Activated CD4-positive, alpha-beta memory T cell treated with anti-CD3 and anti-CD28 coated beads, Interleukin-2, amount 10 ng/mL, durations not matched to agents 7 days and 5 days (primary cell): Measurements from ENCODE around the gene TSPOAP1. TPM values are rescaled to one million over a fixed set of nuclear protein-coding genes. Genes with fewer than 3 reads are reported as not detected.

Experiments
- CTCF ChIA-PET: fragments of 350-600 bp; sonication (Branson Sonifier 250); formaldehyde crosslinking; loops from one replicate; lab custom pipeline; 2021; ENCODE audit warnings: antibody characterized with exemption, inconsistent platforms; lab: Charles Lee
- POLR2A ChIA-PET: fragments of 350-600 bp; sonication (Branson Sonifier 250); formaldehyde crosslinking; loops from one replicate; lab custom pipeline; 2021; ENCODE audit warnings: antibody characterized with exemption; lab: Charles Lee
- DNase-seq: peaks from one replicate; pipeline ENCODE4 v3.0.0-alpha.2; 2020
- H3K27ac Mint-ChIP-seq: one replicate; pipeline ENCODE4 v1.8.0; 2021; ENCODE audit warnings: mild to moderate bottlenecking, mixed read lengths
- H3K27me3 Mint-ChIP-seq: one replicate; pipeline ENCODE4 v1.8.0; 2021; ENCODE audit warnings: mixed read lengths
- H3K36me3 Mint-ChIP-seq: one replicate; pipeline ENCODE4 v1.8.0; 2021; ENCODE audit warnings: low read depth, mixed read lengths
- H3K4me1 Mint-ChIP-seq: one replicate; pipeline ENCODE4 v1.8.0; 2021; ENCODE audit warnings: mixed read lengths
- H3K4me3 Mint-ChIP-seq: one replicate; pipeline ENCODE4 v1.8.0; 2021; ENCODE audit warnings: mild to moderate bottlenecking, mixed read lengths
- H3K9me3 Mint-ChIP-seq: one replicate; pipeline ENCODE4 v1.8.0; 2021; ENCODE audit warnings: mixed read lengths
- total RNA-seq, 2 experiments: library from RNA; stranded (reverse); gene quantifications; one replicate each; pipeline ENCODE4 v1.2.3, GENCODE V29; 2021

Gene TSPOAP1
- total RNA-seq, 2 experiments from 2014 or later = 60.9 to 69.4 TPM

GRCh38 chr17:58318065-58318481, 10.5 kb downstream of the TSPOAP1 start:
- Mint-ChIP-seq H3K4me1 (peaks cover 21% of the 10 kb centered on the region), H3K36me3 (peaks cover 37% of the 10 kb centered on the region), H3K9me3 (no peaks in the 10 kb centered on the region), H3K27ac (peak overlapping the region; percentile 83), H3K4me3 (no peak overlapping the region), H3K27me3 (no peaks in the 10 kb centered on the region)
- DNase-seq = no peak
- ChIA-PET POLR2A (interaction anchor here (0.8 to 22.3 kb wide), 12 partner anchors 7 to 313 kb away, joined by 3 to 1460 read pairs (median 13); partner anchors contain the start of genes RNF43, SUPT4H1 and TSPOAP1), CTCF (interaction anchor here (0.5 to 4.3 kb wide), 47 partner anchors 9 to 686 kb away, joined by 3 to 91 read pairs (median 5); partner anchors contain the start of genes HSF5, MKS1, RNF43 and SUPT4H1)

GRCh38 chr17:58317421-58318064, 11.1 kb downstream of the TSPOAP1 start:
- Mint-ChIP-seq H3K4me1 (peaks cover 21% of the 10 kb centered on the region), H3K27ac (peak overlapping the region; percentile 83), H3K9me3 (no peaks in the 10 kb centered on the region), H3K4me3 (no peak overlapping the region), H3K27me3 (no peaks in the 10 kb centered on the region), H3K36me3 (peaks cover 40% of the 10 kb centered on the region)
- ChIA-PET CTCF (interaction anchor here (0.5 to 4.3 kb wide), 49 partner anchors 9 to 687 kb away, joined by 3 to 91 read pairs (median 4); partner anchors contain the start of genes HSF5, MKS1, RNF43 and SUPT4H1), POLR2A (interaction anchor here (0.6 to 22.3 kb wide), 16 partner anchors 7 to 314 kb away, joined by 3 to 1460 read pairs (median 4); partner anchors contain the start of genes RNF43, SUPT4H1 and TSPOAP1)
- DNase-seq = peak; percentile 78

GRCh38 chr17:58316260-58316960, 12.2 kb downstream of the TSPOAP1 start:
- DNase-seq = no peak
- H3K36me3 Mint-ChIP-seq = peaks cover 34% of the 10 kb centered on the region
- H3K4me3 Mint-ChIP-seq = no peak overlapping the region
- H3K9me3 Mint-ChIP-seq = no peaks in the 10 kb centered on the region
- no peak overlapping the region for H3K27ac Mint-ChIP-seq
- ChIA-PET POLR2A (interaction anchor here (1.0 to 22.3 kb wide), 11 partner anchors 8 to 315 kb away, joined by 3 to 1460 read pairs (median 13); partner anchors contain the start of genes HSF5, RNF43, SUPT4H1 and TSPOAP1), CTCF (interaction anchor here (0.8 to 4.3 kb wide), 23 partner anchors 11 to 395 kb away, joined by 3 to 91 read pairs (median 9); partner anchors contain the start of genes HSF5, MKS1, RNF43 and SUPT4H1)
- no peaks in the 10 kb centered on the region for H3K27me3 Mint-ChIP-seq
- H3K4me1 Mint-ChIP-seq = peaks cover 21% of the 10 kb centered on the region

GRCh38 chr17:58315750-58316149, 12.8 kb downstream of the TSPOAP1 start:
- H3K27ac Mint-ChIP-seq = no peak overlapping the region
- H3K4me3 Mint-ChIP-seq = no peak overlapping the region

GRCh38 chr17:58315281-58315711, 13.3 kb downstream of the TSPOAP1 start:
- no peak for DNase-seq

More at GRCh38 chr17:58315750-58316149, 12.8 kb downstream of the TSPOAP1 start:
- no peak for DNase-seq
- Mint-ChIP-seq H3K27me3 (no peaks in the 10 kb centered on the region), H3K9me3 (no peaks in the 10 kb centered on the region), H3K4me1 (peaks cover 21% of the 10 kb centered on the region), H3K36me3 (peaks cover 31% of the 10 kb centered on the region)
- CTCF ChIA-PET = interaction anchor here (0.8 to 4.3 kb wide), 6 partner anchors 11 to 172 kb away, joined by 3 to 91 read pairs (median 10); partner anchors contain the start of genes HSF5, RNF43 and SUPT4H1
- POLR2A ChIA-PET = interaction anchor here (1.4 to 22.3 kb wide), 4 partner anchors 9 to 172 kb away, joined by 3 to 1460 read pairs (median 232); partner anchors contain the start of genes HSF5, SUPT4H1 and TSPOAP1

GRCh38 chr17:58314706-58315015, 13.9 kb downstream of the TSPOAP1 start:
- ChIA-PET POLR2A (interaction anchor here (0.7 to 22.3 kb wide), 5 partner anchors 10 to 98 kb away, joined by 3 to 1460 read pairs (median 211); partner anchors contain the start of genes SUPT4H1 and TSPOAP1), CTCF (interaction anchor here (1.1 to 4.3 kb wide), 6 partner anchors 10 to 173 kb away, joined by 3 to 91 read pairs (median 8); partner anchors contain the start of genes HSF5, RNF43 and SUPT4H1)
- H3K4me1 Mint-ChIP-seq = peaks cover 19% of the 10 kb centered on the region
- H3K4me3 Mint-ChIP-seq = no peak overlapping the region
- H3K27me3 Mint-ChIP-seq = no peaks in the 10 kb centered on the region
- H3K36me3 Mint-ChIP-seq = peaks cover 30% of the 10 kb centered on the region
- no peaks in the 10 kb centered on the region for H3K9me3 Mint-ChIP-seq
- no peak for DNase-seq
- H3K27ac Mint-ChIP-seq = no peak overlapping the region

More at GRCh38 chr17:58315281-58315711, 13.3 kb downstream of the TSPOAP1 start:
- POLR2A ChIA-PET = interaction anchor here (0.7 to 22.3 kb wide), 6 partner anchors 9 to 172 kb away, joined by 3 to 1460 read pairs (median 110); partner anchors contain the start of genes HSF5, SUPT4H1 and TSPOAP1
- peaks cover 21% of the 10 kb centered on the region for H3K4me1 Mint-ChIP-seq
- CTCF ChIA-PET = interaction anchor here (0.8 to 4.3 kb wide), 6 partner anchors 10 to 131 kb away, joined by 3 to 91 read pairs (median 8); partner anchors contain the start of genes RNF43 and SUPT4H1
- H3K27ac Mint-ChIP-seq = no peak overlapping the region
- no peak overlapping the region for H3K4me3 Mint-ChIP-seq
- H3K36me3 Mint-ChIP-seq = peaks cover 30% of the 10 kb centered on the region
- no peaks in the 10 kb centered on the region for H3K27me3 Mint-ChIP-seq
- no peaks in the 10 kb centered on the region for H3K9me3 Mint-ChIP-seq

- ChIA-PET CTCF (interaction anchor here (1.0 to 4.3 kb wide), 7 partner anchors 9 to 174 kb away, joined by 3 to 91 read pairs (median 6); partner anchors contain the start of genes HSF5, RNF43 and SUPT4H1), POLR2A (interaction anchor here (0.7 to 22.3 kb wide), 6 partner anchors 9 to 99 kb away, joined by 3 to 1460 read pairs (median 110); partner anchors contain the start of genes SUPT4H1 and TSPOAP1)
- Mint-ChIP-seq H3K36me3 (peaks cover 30% of the 10 kb centered on the region), H3K27ac (no peak overlapping the region), H3K27me3 (no peaks in the 10 kb centered on the region), H3K9me3 (no peaks in the 10 kb centered on the region), H3K4me3 (no peak overlapping the region), H3K4me1 (peaks cover 16% of the 10 kb centered on the region)
- no peak for DNase-seq
These were observed 14.5 kb downstream of the TSPOAP1 start for GRCh38 chr17:58313815-58314705.

- Mint-ChIP-seq H3K36me3 (peaks cover 31% of the 10 kb centered on the region), H3K27me3 (no peaks in the 10 kb centered on the region), H3K27ac (no peak overlapping the region), H3K4me1 (peaks cover 9% of the 10 kb centered on the region), H3K4me3 (no peak overlapping the region), H3K9me3 (no peaks in the 10 kb centered on the region)
- ChIA-PET CTCF (interaction anchor here (0.7 to 1.3 kb wide), 5 partner anchors 9 to 689 kb away, joined by 3 to 4 read pairs (median 3); partner anchors contain the start of gene RNF43), POLR2A (interaction anchor here (0.9 to 22.3 kb wide), 5 partner anchors 8 to 41 kb away, joined by 3 to 1460 read pairs (median 211); partner anchors contain the start of genes SUPT4H1 and TSPOAP1)
- DNase-seq = no peak
These were observed 15.8 kb downstream of the TSPOAP1 start for GRCh38 chr17:58312829-58313228.

GRCh38 chr17:58312021-58312630, 16.5 kb downstream of the TSPOAP1 start:
- no peaks in the 10 kb centered on the region for H3K27me3 Mint-ChIP-seq
- ChIA-PET POLR2A (interaction anchor here (0.6 to 22.3 kb wide), 5 partner anchors 12 to 48 kb away, joined by 3 to 1460 read pairs (median 211); partner anchors contain the start of genes SUPT4H1 and TSPOAP1), CTCF (interaction anchor here (1.1 to 1.3 kb wide), 2 partner anchors 8 to 37 kb away, joined by 3 read pairs; no protein-coding TSS in a partner anchor)
- no peak overlapping the region for H3K27ac Mint-ChIP-seq
- H3K4me1 Mint-ChIP-seq = peaks cover 2% of the 10 kb centered on the region
- DNase-seq = no peak
- H3K36me3 Mint-ChIP-seq = peaks cover 30% of the 10 kb centered on the region
- no peaks in the 10 kb centered on the region for H3K9me3 Mint-ChIP-seq
- no peak overlapping the region for H3K4me3 Mint-ChIP-seq

GRCh38 chr17:58311429-58311894, 17.1 kb downstream of the TSPOAP1 start:
- Mint-ChIP-seq H3K4me3 (no peak overlapping the region), H3K27me3 (no peaks in the 10 kb centered on the region), H3K9me3 (no peaks in the 10 kb centered on the region), H3K4me1 (no peaks in the 10 kb centered on the region), H3K27ac (no peak overlapping the region), H3K36me3 (peaks cover 33% of the 10 kb centered on the region)
- ChIA-PET CTCF (no interaction called here), POLR2A (interaction anchor here (0.6 to 22.3 kb wide), 5 partner anchors 13 to 49 kb away, joined by 4 to 1460 read pairs (median 211); partner anchors contain the start of genes SUPT4H1 and TSPOAP1)
- DNase-seq = no peak
